IMR-90 (cell line): ENCODE results near the gene C20orf144. TPM values are rescaled to one million over a fixed set of nuclear protein-coding genes. Genes with fewer than 3 reads are reported as not detected.
A peak's percentile ranks its signal among the peaks of the same experiment; 100 is the strongest.

Experiments
- ATAC-seq: fragments of 200-7000 bp; cut with Tn5 transposase; 2 replicates; pipeline ENCODE4 v1.9.1; 2020; ENCODE audit warnings: low read depth, mild to moderate bottlenecking, moderate library complexity
- BruUV-seq: library from RNA; stranded (reverse); fragments of 400-500 nt; replicated peaks from 2 replicates; lab custom pipeline; 2021; lab: Mats Ljungman, UMichigan
- CTCF ChIA-PET: fragments of 300-600 bp; formaldehyde crosslinking; extraction: SDS; loops from one replicate; lab custom pipeline; 2021; ENCODE audit warnings: antibody characterized with exemption; lab: Yijun Ruan, JAX
- POLR2A ChIA-PET: fragments of 300-600 bp; sonication (Branson Sonifier 250); formaldehyde crosslinking; loops from one replicate; lab custom pipeline; 2022; ENCODE audit warnings: antibody characterized with exemption; ENCODE audit not compliant: unreplicated experiment; lab: Charles Lee
- DNase-seq: peaks from one replicate; pipeline ENCODE4 v3.0.0; 2013
- H2AFZ ChIP-seq: replicated peaks from 2 replicates; pipeline ENCODE3; 2013; ENCODE audit warnings: low read length, mild to moderate bottlenecking; ENCODE audit not compliant: poor library complexity
- H2AK5ac ChIP-seq: 2 replicates; pipeline ENCODE4 v1.6.1; 2013; ENCODE audit warnings: low read depth, low read length, inconsistent platforms
- H2AK9ac ChIP-seq: replicated peaks from 2 replicates; pipeline ENCODE3; 2013; ENCODE audit warnings: mild to moderate bottlenecking, low read depth, low read length, moderate library complexity; ENCODE audit not compliant: poor library complexity
- H2BK120ac ChIP-seq: 2 replicates; pipeline ENCODE4 v1.6.1; 2013; ENCODE audit warnings: low read depth, low read length, inconsistent platforms
- H2BK15ac ChIP-seq: 3 replicates; pipeline ENCODE4 v1.6.1; 2013; ENCODE audit warnings: low read depth, low read length, inconsistent platforms
- H2BK20ac ChIP-seq: 2 replicates; pipeline ENCODE4 v1.6.1; 2013; ENCODE audit warnings: low read depth, mild to moderate bottlenecking, inconsistent platforms, low read length, moderate library complexity
- H2BK5ac ChIP-seq: 2 replicates; pipeline ENCODE4 v1.6.1; 2013; ENCODE audit warnings: mild to moderate bottlenecking, low read depth, low read length, inconsistent platforms; ENCODE audit not compliant: poor library complexity, severe bottlenecking
- H3K14ac ChIP-seq: replicated peaks from 2 replicates; pipeline ENCODE4 v1.6.1; 2013; ENCODE audit warnings: low read depth, low read length, inconsistent platforms
- H3K18ac ChIP-seq: 2 replicates; pipeline ENCODE4 v1.6.1; 2013; ENCODE audit warnings: low read depth, low read length, control low read depth
- H3K23ac ChIP-seq: 2 replicates; pipeline ENCODE4 v1.6.1; 2013; ENCODE audit warnings: low read depth, low read length, inconsistent platforms
- H3K27ac ChIP-seq: 2 replicates; pipeline ENCODE4 v1.5.1; 2013; ENCODE audit warnings: mild to moderate bottlenecking, control low read depth, low read length; ENCODE audit not compliant: insufficient read depth
- H3K27me3 ChIP-seq: 2 replicates; pipeline ENCODE4 v1.6.1; 2013; ENCODE audit warnings: low read length; ENCODE audit not compliant: control insufficient read depth, insufficient read depth
- H3K36me3 ChIP-seq: 2 replicates; pipeline ENCODE4 v1.6.1; 2013; ENCODE audit warnings: low read length, mixed read lengths; ENCODE audit not compliant: control insufficient read depth, insufficient read depth
- H3K4ac ChIP-seq: 2 replicates; pipeline ENCODE4 v1.6.1; 2013; ENCODE audit warnings: low read depth, low read length, inconsistent platforms
- H3K4me1 ChIP-seq: 2 replicates; pipeline ENCODE4 v1.6.1; 2013; ENCODE audit warnings: low read length, mixed read lengths; ENCODE audit not compliant: control insufficient read depth, insufficient read depth
- H3K4me2 ChIP-seq: 2 replicates; pipeline ENCODE4 v1.6.1; 2013; ENCODE audit warnings: low read depth, mild to moderate bottlenecking, control low read depth, low read length, moderate library complexity
- H3K4me3 ChIP-seq: 2 replicates; pipeline ENCODE4 v1.5.1; 2013; ENCODE audit warnings: low read depth, mild to moderate bottlenecking, control low read depth, low read length, moderate library complexity; ENCODE audit not compliant: insufficient read depth
- H3K56ac ChIP-seq: 2 replicates; pipeline ENCODE4 v1.6.1; 2013; ENCODE audit warnings: low read length, inconsistent platforms; ENCODE audit not compliant: insufficient read depth; ENCODE audit errors: extremely low read depth
- H3K79me1 ChIP-seq, 2 experiments: 2 replicates each; pipeline ENCODE4 v1.6.1; 2013; ENCODE audit warnings: low read length in 2 of 2, inconsistent platforms in 1 of 2, low read depth in 1 of 2
- H3K9ac ChIP-seq: 2 replicates; pipeline ENCODE4 v1.6.1; 2013; ENCODE audit warnings: low read depth, low read length, control low read depth
- H3K9me1 ChIP-seq: 2 replicates; pipeline ENCODE4 v1.6.1; 2013; ENCODE audit warnings: low read length, inconsistent platforms; ENCODE audit not compliant: insufficient read depth
- H3K9me3 ChIP-seq: 2 replicates; pipeline ENCODE4 v1.6.1; 2013; ENCODE audit warnings: low read length; ENCODE audit not compliant: control insufficient read depth, insufficient read depth
- H4K20me1 ChIP-seq: 2 replicates; pipeline ENCODE4 v1.6.1; 2013; ENCODE audit warnings: low read length, inconsistent platforms; ENCODE audit not compliant: insufficient read depth
- H4K5ac ChIP-seq: 2 replicates; pipeline ENCODE4 v1.6.1; 2013; ENCODE audit warnings: mild to moderate bottlenecking, low read depth, low read length, control low read depth
- H4K8ac ChIP-seq, 2 experiments: 2 replicates each; pipeline ENCODE4 v1.6.1; 2013; ENCODE audit warnings: low read depth in 2 of 2, low read length in 2 of 2, control low read depth in 1 of 2, inconsistent platforms in 1 of 2
- H4K91ac ChIP-seq: 2 replicates; pipeline ENCODE4 v1.6.1; 2013; ENCODE audit warnings: low read depth, low read length, inconsistent platforms; ENCODE audit not compliant: insufficient read depth
- BHLHE40 ChIP-seq: fragments of 150-350 bp; IDR thresholded peaks from 2 replicates; pipeline ENCODE4 v1.6.1; 2016; ENCODE audit warnings: mild to moderate bottlenecking, low read depth, low read length
- CEBPB ChIP-seq: IDR thresholded peaks from 2 replicates; pipeline ENCODE4 v1.6.1; 2012; ENCODE audit warnings: low read depth, low read length, improper control_type of control experiment
- CHD1 ChIP-seq: IDR thresholded peaks from 2 replicates; pipeline ENCODE4 v1.6.1; 2012; ENCODE audit warnings: low read depth, low read length, improper control_type of control experiment
- CTCF ChIP-seq: conservative IDR thresholded peaks from 2 replicates; pipeline ENCODE4 v1.5.1; 2012; ENCODE audit warnings: mild to moderate bottlenecking, low read depth, low read length, improper control_type of control experiment
- ELK1 ChIP-seq: fragments of 150-350 bp; IDR thresholded peaks from 2 replicates; pipeline ENCODE4 v1.6.1; 2016; ENCODE audit warnings: low read depth, mild to moderate bottlenecking, low read length, moderate library complexity, borderline replicate concordance
- FOS ChIP-seq: fragments of 150-350 bp; IDR thresholded peaks from 2 replicates; pipeline ENCODE4 v1.6.1; 2016; ENCODE audit warnings: low read depth, low read length
- MAFK ChIP-seq: IDR thresholded peaks from 2 replicates; pipeline ENCODE4 v1.6.1; 2012; ENCODE audit warnings: low read depth, low read length, improper control_type of control experiment
- MAZ ChIP-seq: IDR thresholded peaks from 2 replicates; pipeline ENCODE4 v1.6.1; 2012; ENCODE audit warnings: low read depth, mild to moderate bottlenecking, low read length, improper control_type of control experiment, moderate library complexity, borderline replicate concordance
- MXI1 ChIP-seq: IDR thresholded peaks from 2 replicates; pipeline ENCODE4 v1.6.1; 2012; ENCODE audit warnings: low read depth, mild to moderate bottlenecking, low read length, moderate library complexity, borderline replicate concordance
- NFE2L2 ChIP-seq: fragments of 150-350 bp; IDR thresholded peaks from 2 replicates; pipeline ENCODE4 v1.6.1; 2016; ENCODE audit warnings: low read depth, mild to moderate bottlenecking, low read length
- POLR2A ChIP-seq: IDR thresholded peaks from 2 replicates; pipeline ENCODE4 v1.6.1; 2012; ENCODE audit warnings: mild to moderate bottlenecking, low read depth, low read length
- RAD21 ChIP-seq: IDR thresholded peaks from 2 replicates; pipeline ENCODE4 v1.6.1; 2012; ENCODE audit warnings: low read length, improper control_type of control experiment
- RCOR1 ChIP-seq: IDR thresholded peaks from 2 replicates; pipeline ENCODE4 v1.6.1; 2012; ENCODE audit warnings: mild to moderate bottlenecking, low read length, improper control_type of control experiment; ENCODE audit not compliant: insufficient replicate concordance
- RFX5 ChIP-seq: IDR thresholded peaks from 2 replicates; pipeline ENCODE4 v1.8.0; 2012; ENCODE audit warnings: low read depth, mild to moderate bottlenecking, low read length, moderate library complexity
- SMC3 ChIP-seq: fragments of 150-350 bp; IDR thresholded peaks from 2 replicates; pipeline ENCODE4 v1.6.1; 2016; ENCODE audit warnings: low read depth, mild to moderate bottlenecking, antibody characterized with exemption, low read length, moderate library complexity
- WGBS, 2 experiments: methylation state at CpG; one replicate each; pipeline versions ENCODE4 v1.1.5 to v1.1.7; 2013; ENCODE audit warnings: missing lambda C conversion rate in 2 of 2; ENCODE audit not compliant: insufficient read length in 1 of 2; ENCODE audit errors: extremely low coverage in 2 of 2; 5-methylcytosine and 5-hydroxymethylcytosine counted together
- dilution Hi-C: fragments of 300-500 bp; cut with HindIII; formaldehyde crosslinking; loops from one replicate; pipeline ENCODE4 v1.14.3; 2018; ENCODE audit warnings: low sequenced_read_pairs; ENCODE audit not compliant: unreplicated experiment
- in situ Hi-C: fragments of 300-500 bp; cut with MboI; formaldehyde crosslinking; loops from 3 replicates; pipeline ENCODE4 v1.14.3; 2019; ENCODE audit warnings: low sequenced_read_pairs, inconsistent platforms, mixed read lengths
- intact Hi-C: fragments of 100-400 bp; cut with micrococcal nuclease; formaldehyde crosslinking; loops from 2 replicates; pipeline ENCODE4 v1.10.0; 2022
- polyA plus RNA-seq, 3 experiments: library from polyadenylated mRNA; depleted of rRNA; stranded (reverse); fragments of >200 nt; gene quantifications; 2 replicates each; pipeline ENCODE4 v1.2.3, GENCODE V29; 2012; ENCODE audit warnings: low replicate concordance in 1 of 3
- total RNA-seq: library from RNA; depleted of rRNA; stranded (reverse); fragments of >200 nt; gene quantifications from 2 replicates; pipeline ENCODE4 v1.2.3, GENCODE V29; 2012

Gene C20orf144
- total and polyA plus RNA-seq, 2 of the 4 experiments (the other 2 are of a cell fraction), result under 0.01 to 0.19 TPM

- H4K5ac ChIP-seq, result no peak overlapping the region
- no peak overlapping the region for H3K4me3 ChIP-seq
- H2BK120ac ChIP-seq, result no peak overlapping the region
- no peak for DNase-seq
- H3K18ac ChIP-seq, result no peak overlapping the region
- no peak overlapping the region for H3K14ac ChIP-seq
- H3K4me1 ChIP-seq, result peaks cover 26% of the 10 kb centered on the region
- H2AK9ac ChIP-seq, result peak overlapping the region; percentile 50
- intact Hi-C loops, result loop anchor here (5.0 to 10.0 kb wide), 2 partner anchors 64 to 146 kb away; partner anchors contain the start of genes CHMP4B and ZNF341
- H4K8ac ChIP-seq, result no peak overlapping the region
- dilution Hi-C loops, result no loop called here
- CTCF ChIA-PET, result no interaction called here
- POLR2A ChIA-PET, result interaction anchor here (0.5 to 0.6 kb wide), 2 partner anchors 305 to 861 kb away, joined by 5 to 17 read pairs; no protein-coding TSS in a partner anchor
- 92% methylated on average over 9 of the region's 13 CpGs; no CpG with 5 or more reads in 1 of the 2 experiments for WGBS, 2 experiments
- no peak overlapping the region for H3K23ac ChIP-seq
- no peak overlapping the region for H3K56ac ChIP-seq
- peaks cover 19% of the 10 kb centered on the region; the same call in 1 of the 2 replicates for H4K20me1 ChIP-seq
- no peak overlapping the region for H2AFZ ChIP-seq
- no peak overlapping the region for H3K9ac ChIP-seq
- peaks cover 10 to 73% of the 10 kb centered on the region in 2 experiments; a peak in 3 of 4 replicates for H3K79me1 ChIP-seq
- H3K4ac ChIP-seq, result no peak overlapping the region
- in situ Hi-C loops, result no loop called here
- no peak for ATAC-seq
- H3K9me1 ChIP-seq, result peaks cover 28% of the 10 kb centered on the region
- H3K9me3 ChIP-seq, result no peaks in the 10 kb centered on the region
- no peak overlapping the region for H3K27ac ChIP-seq
- no peak overlapping the region for H2BK15ac ChIP-seq
- no peak overlapping the region for H2BK20ac ChIP-seq
- no peak overlapping the region for H2AK5ac ChIP-seq
- no peaks in the 10 kb centered on the region for H3K27me3 ChIP-seq
- no TSS peak for BruUV-seq
- H4K91ac ChIP-seq, result no peak overlapping the region
- no peak overlapping the region for H2BK5ac ChIP-seq
- H3K36me3 ChIP-seq, result peaks cover 13% of the 10 kb centered on the region
- no peak overlapping the region for H3K4me2 ChIP-seq
- TF ChIP-seq FOS (no peak), NFE2L2 (no peak), SMC3 (no peak), MAFK (no peak), RFX5 (no peak), POLR2A (no peak), MXI1 (no peak), MAZ (no peak), BHLHE40 (no peak), CTCF (no peak), CEBPB (no peak), RAD21 (no peak), ELK1 (no peak), CHD1 (no peak), RCOR1 (no peak)
These were observed 6.5 kb downstream of the C20orf144 start for GRCh38 chr20:33668466-33669155.
